HCT116 (cell line): ENCODE measurements around the gene APBA2. TPM values are rescaled to one million over a fixed set of nuclear protein-coding genes. Genes with fewer than 3 reads are reported as not detected.

ENCODE experiments used
- ATAC-seq: fragments of 200-7000 bp; cut with Tn5 transposase; 2 replicates; pipeline ENCODE4 v1.9.1; 2020; ENCODE audit warnings: mild to moderate bottlenecking, moderate library complexity
- BruUV-seq: library from RNA; stranded (reverse); fragments of 400-500 nt; replicated peaks from 2 replicates; lab custom pipeline; 2021; lab: Mats Ljungman, UMichigan
- CTCF ChIA-PET: fragments of 300-600 bp; sonication (Branson Sonifier 250); formaldehyde crosslinking; loops from one replicate; lab custom pipeline; 2021; ENCODE audit warnings: antibody characterized with exemption; lab: Charles Lee
- POLR2A ChIA-PET: fragments of 300-600, 350-600 bp; sonication (Branson Sonifier 250); formaldehyde crosslinking; loops from one replicate; lab custom pipeline; 2021; ENCODE audit warnings: antibody characterized with exemption; lab: Charles Lee
- RAD21 ChIA-PET, 2 experiments: fragments of 300-600 bp; sonication (Branson Sonifier 250); formaldehyde crosslinking; loops; one replicate each; lab custom pipeline; 2023; ENCODE audit warnings: low total read pairs in 2 of 2; ENCODE audit not compliant: uncharacterized antibody in 2 of 2, unreplicated experiment in 2 of 2, low non-redundant PET in 1 of 2; lab: Charles Lee
- DNase-seq: peaks from one replicate; pipeline ENCODE4 v3.0.0-alpha.2; 2010; ENCODE audit warnings: low read depth, low spot score
- H2AFZ ChIP-seq: fragments of 200-600 bp; shearing (Covaris generic), sonication (generic); 2 replicates; pipeline ENCODE4 v1.6.1; 2017; ENCODE audit warnings: low read depth, mixed run types, mixed read lengths, antibody characterized with exemption, low read length; ENCODE audit not compliant: poor library complexity, severe bottlenecking
- H3K27ac ChIP-seq: 2 replicates; pipeline ENCODE4 v1.5.1; 2012; ENCODE audit warnings: low read depth, low read length
- H3K27me3 ChIP-seq: fragments of 200-600 bp; sonication (generic); 2 replicates; pipeline ENCODE4 v1.6.1; 2016; ENCODE audit warnings: mixed run types, low read length, mixed read lengths; ENCODE audit not compliant: insufficient read depth
- H3K36me3 ChIP-seq, 2 experiments: fragments of 200-500 bp in 1 of 2; fragments of 200-600 bp in 1 of 2; sonication (Bioruptor generic) in 1 of 2; sonication (generic) in 1 of 2; 2 replicates each; pipeline versions ENCODE4 v1.5.1 to v1.6.1; 2014 to 2016; ENCODE audit warnings: low read length in 2 of 2, inconsistent platforms in 1 of 2, mixed read lengths in 1 of 2, mixed run types in 1 of 2; ENCODE audit not compliant: insufficient read depth in 2 of 2, control insufficient read depth in 1 of 2
- H3K4me1 ChIP-seq, 2 experiments: fragments of 200-600 bp in 1 of 2; sonication (generic) in 1 of 2; 2 replicates each; pipeline versions ENCODE4 v1.5.1 to v1.6.1; 2012 to 2017; ENCODE audit warnings: low read length in 2 of 2, inconsistent platforms in 1 of 2, mild to moderate bottlenecking in 1 of 2, mixed read lengths in 1 of 2, mixed run types in 1 of 2, moderate library complexity in 1 of 2; ENCODE audit not compliant: insufficient read depth in 2 of 2, control insufficient read depth in 1 of 2
- H3K4me2 ChIP-seq: fragments of 200-600 bp; sonication (generic); 2 replicates; pipeline ENCODE4 v1.6.1; 2017; ENCODE audit warnings: mixed run types, low read length, mixed read lengths
- H3K4me3 ChIP-seq, 2 experiments: fragments of 200-600 bp in 1 of 2; sonication (generic) in 1 of 2; replicated peaks in 1 of 2; 2 replicates each; pipeline ENCODE4 v1.5.1; 2011 to 2016; ENCODE audit warnings: low read length in 2 of 2, control low read depth in 1 of 2, low read depth in 1 of 2, mild to moderate bottlenecking in 1 of 2, mixed read lengths in 1 of 2, mixed run types in 1 of 2
- H3K79me2 ChIP-seq: fragments of 200-600 bp; sonication (generic); 2 replicates; pipeline ENCODE4 v1.6.1; 2017; ENCODE audit warnings: mild to moderate bottlenecking, mixed run types, low read length, moderate library complexity, mixed read lengths; ENCODE audit not compliant: insufficient read depth
- H3K9ac ChIP-seq: fragments of 200-600 bp; sonication (generic); 2 replicates; pipeline ENCODE4 v1.6.1; 2016; ENCODE audit warnings: low read length, mixed read lengths
- H3K9me2 ChIP-seq: fragments of 200-600 bp; sonication (generic), shearing (Covaris generic); 2 replicates; pipeline ENCODE4 v1.6.1; 2017; ENCODE audit warnings: mixed run types, mild to moderate bottlenecking, moderate library complexity; ENCODE audit not compliant: insufficient read depth
- H3K9me3 ChIP-seq, 2 experiments: fragments of 200-500 bp in 1 of 2; fragments of 200-600 bp in 1 of 2; sonication (Bioruptor generic) in 1 of 2; sonication (generic) in 1 of 2; 2 replicates each; pipeline ENCODE4 v1.6.1; 2014 to 2017; ENCODE audit warnings: low read length in 2 of 2, mixed read lengths in 2 of 2, inconsistent platforms in 1 of 2, low read depth in 1 of 2, mild to moderate bottlenecking in 1 of 2, mixed run types in 1 of 2, moderate library complexity in 1 of 2; ENCODE audit not compliant: control insufficient read depth in 1 of 2, insufficient read depth in 1 of 2
- H4K20me1 ChIP-seq: fragments of 200-600 bp; sonication (generic), shearing (Covaris generic); 2 replicates; pipeline ENCODE4 v1.6.1; 2017; ENCODE audit warnings: mixed run types, mild to moderate bottlenecking, moderate library complexity; ENCODE audit not compliant: insufficient read depth
- CBX3 ChIP-seq: IDR thresholded peaks from 2 replicates; pipeline ENCODE4 v1.6.1; 2012; ENCODE audit warnings: low read depth
- CEBPB ChIP-seq: IDR thresholded peaks from 2 replicates; pipeline ENCODE4 v1.6.1; 2012; ENCODE audit warnings: low read depth
- EGR1 ChIP-seq: IDR thresholded peaks from 2 replicates; pipeline ENCODE4 v1.6.1; 2012; ENCODE audit warnings: low read depth
- ELF1 ChIP-seq: IDR thresholded peaks from 2 replicates; pipeline ENCODE4 v1.6.1; 2012; ENCODE audit warnings: low read depth, borderline replicate concordance
- EZH2phosphoT487 ChIP-seq: fragments of 200-600 bp; IDR thresholded peaks from 2 replicates; pipeline ENCODE4 v1.6.1; 2018; ENCODE audit warnings: antibody characterized with exemption, borderline replicate concordance
- FOSL1 ChIP-seq: IDR thresholded peaks from 2 replicates; pipeline ENCODE4 v1.6.1; 2012; ENCODE audit warnings: low read depth
- JUND ChIP-seq: IDR thresholded peaks from 2 replicates; pipeline ENCODE4 v1.6.1; 2012
- MAX ChIP-seq: IDR thresholded peaks from 2 replicates; pipeline ENCODE4 v1.6.1; 2012
- POLR2AphosphoS5 ChIP-seq: IDR thresholded peaks from 2 replicates; pipeline ENCODE4 v1.6.1; 2011; ENCODE audit warnings: mild to moderate bottlenecking, low read depth, low read length, moderate library complexity
- RAD21 ChIP-seq: IDR thresholded peaks from 2 replicates; pipeline ENCODE4 v1.6.1; 2012; ENCODE audit warnings: low read depth, mild to moderate bottlenecking
- REST ChIP-seq: IDR thresholded peaks from 2 replicates; pipeline ENCODE4 v1.6.1; 2012; ENCODE audit warnings: low read depth
- SP1 ChIP-seq: IDR thresholded peaks from 2 replicates; pipeline ENCODE4 v1.6.1; 2012; ENCODE audit warnings: low read depth
- SRF ChIP-seq: IDR thresholded peaks from 2 replicates; pipeline ENCODE4 v1.6.1; 2012; ENCODE audit warnings: low read depth
- TCF7L2 ChIP-seq: IDR thresholded peaks from 2 replicates; pipeline ENCODE4 v1.7.0; 2011; ENCODE audit warnings: borderline replicate concordance, inconsistent platforms; ENCODE audit not compliant: insufficient read depth, insufficient read length; ENCODE audit errors: extremely low read depth
- YY1 ChIP-seq: IDR thresholded peaks from 2 replicates; pipeline ENCODE4 v1.6.1; 2011; ENCODE audit warnings: low read length, low read depth, moderate library complexity, mild to moderate bottlenecking; ENCODE audit not compliant: insufficient replicate concordance; ENCODE audit errors: extremely low read depth
- ZBTB33 ChIP-seq: IDR thresholded peaks from 2 replicates; pipeline ENCODE4 v1.6.1; 2011; ENCODE audit warnings: mild to moderate bottlenecking, low read length, moderate library complexity; ENCODE audit not compliant: insufficient replicate concordance; ENCODE audit errors: extremely low read depth
- ZFX ChIP-seq: fragments of 450-650 bp; IDR thresholded peaks from 2 replicates; pipeline ENCODE4 v1.6.1; 2017
- ZNF274 ChIP-seq: fragments of 200-500 bp; sonication (Bioruptor generic); IDR thresholded peaks from 2 replicates; pipeline ENCODE4 v1.6.1; 2014; ENCODE audit warnings: mild to moderate bottlenecking, low read depth, low read length, inconsistent platforms
- intact Hi-C: fragments of 100-400 bp; cut with micrococcal nuclease; formaldehyde crosslinking; loops from 2 replicates; pipeline ENCODE4 v1.10.0; 2022
- total RNA-seq: library from RNA; stranded (reverse); gene quantifications from one replicate; pipeline ENCODE4 v1.2.1, GENCODE V29; 2021; ENCODE audit not compliant: unreplicated experiment

APBA2 gene
- total RNA-seq, 1 experiment from 2014 or later, result 0.47 TPM

GRCh38 chr15:28891588-28891987 is 5.8 kb downstream of the APBA2 start:
- DNase-seq (no peak), ATAC-seq (no peak)
- RAD21 ChIA-PET, result no interaction called here
- CTCF ChIA-PET, result no interaction called here
- H3K9ac ChIP-seq, result no peak overlapping the region
- H4K20me1 ChIP-seq, result no peaks in the 10 kb centered on the region
- no peaks in the 10 kb centered on the region for H3K79me2 ChIP-seq
- TF ChIP-seq REST (no peak), ELF1 (no peak), MAX (no peak), JUND (no peak), CBX3 (no peak), YY1 (no peak), ZFX (no peak), ZNF274 (no peak), ZBTB33 (no peak), EGR1 (no peak), RAD21 (no peak), TCF7L2 (no peak), SRF (no peak), EZH2phosphoT487 (no peak), CEBPB (no peak), POLR2AphosphoS5 (no peak), SP1 (no peak), FOSL1 (no peak)
- H3K27ac ChIP-seq, result no peak overlapping the region
- intact Hi-C loops, result no loop called here
- no peaks in the 10 kb centered on the region for H3K27me3 ChIP-seq
- H3K36me3 ChIP-seq, result no peaks in the 10 kb centered on the region
- H3K9me2 ChIP-seq, result no peaks in the 10 kb centered on the region
- H2AFZ ChIP-seq, result no peak overlapping the region
- H3K4me3 ChIP-seq, result no peak overlapping the region
- H3K4me2 ChIP-seq, result no peak overlapping the region
- no TSS peak for BruUV-seq
- H3K4me1 ChIP-seq, result peaks cover 0 to 2% of the 10 kb centered on the region in 2 experiments; a peak in 2 of 4 replicates
- POLR2A ChIA-PET, result no interaction called here
- H3K9me3 ChIP-seq, result no peaks in the 10 kb centered on the region
